ENCODE measurements around the gene HOXD9. TPM values are rescaled to one million over a fixed set of nuclear protein-coding genes. Genes with fewer than 3 reads are reported as not detected.

HOXD9 gene
- polyA plus RNA-seq, 1 experiment: 1.8 TPM

GRCh38 chr2:176130957-176131847 is 8.7 kb downstream of the HOXD9 start:
- no peak for DNase-seq (ENCODE audit: low read depth)
- Histone ChIP-seq H3K36me3 (ENCODE audit: control insufficient read depth, insufficient read depth, low read length) (no peaks in the 10 kb centered on the region), H3K4me3 (ENCODE audit: low read depth, low read length) (peak overlapping the region; percentile 42), H3K27me3 (ENCODE audit: control insufficient read depth, insufficient read depth, low read length) (peaks cover 41% of the 10 kb centered on the region)
- POLR2A ChIA-PET: no interaction called here
- CTCF ChIA-PET: interaction anchor here (0.9 to 9.3 kb wide), 8 partner anchors 9 to 1017 kb away, joined by 3 to 149 read pairs (median 10); no protein-coding TSS in a partner anchor
- TF ChIP-seq CTCF (IDR thresholded peaks at IDR 0.05; ENCODE audit: insufficient read depth, low read depth, low read length): no peak

- Histone ChIP-seq H3K27me3 (ENCODE audit: control insufficient read depth, insufficient read depth, low read length) (peaks cover 46% of the 10 kb centered on the region), H3K36me3 (ENCODE audit: control insufficient read depth, insufficient read depth, low read length) (no peaks in the 10 kb centered on the region), H3K4me3 (ENCODE audit: low read depth, low read length) (no peak overlapping the region)
- POLR2A ChIA-PET: no interaction called here
- no peak for DNase-seq (ENCODE audit: low read depth)
- no peak for TF ChIP-seq CTCF (IDR thresholded peaks at IDR 0.05; ENCODE audit: insufficient read depth, low read depth, low read length)
- CTCF ChIA-PET: interaction anchor here (0.7 to 9.3 kb wide), 7 partner anchors 9 to 1016 kb away, joined by 3 to 149 read pairs (median 6); no protein-coding TSS in a partner anchor
Measured at GRCh38 chr2:176131848-176132158, 9.3 kb downstream of the HOXD9 start.

- peaks cover 50% of the 10 kb centered on the region for H3K27me3 ChIP-seq (ENCODE audit: control insufficient read depth, insufficient read depth, low read length)
- H3K4me3 ChIP-seq (ENCODE audit: low read depth, low read length): no peak overlapping the region
- DNase-seq (ENCODE audit: low read depth): no peak
Measured at GRCh38 chr2:176132205-176133171, 10.0 kb downstream of the HOXD9 start.

GRCh38 chr2:176133389-176133788 is 10.9 kb downstream of the HOXD9 start:
- ChIA-PET POLR2A (no interaction called here), CTCF (interaction anchor here (0.8 to 9.3 kb wide), 8 partner anchors 420 to 681 kb away, joined by 3 to 149 read pairs (median 4); no protein-coding TSS in a partner anchor)
- Histone ChIP-seq H3K36me3 (ENCODE audit: control insufficient read depth, insufficient read depth, low read length) (no peaks in the 10 kb centered on the region), H3K27me3 (ENCODE audit: control insufficient read depth, insufficient read depth, low read length) (peaks cover 50% of the 10 kb centered on the region), H3K4me3 (ENCODE audit: low read depth, low read length) (no peak overlapping the region)
- no peak for DNase-seq (ENCODE audit: low read depth)
- no peak for TF ChIP-seq CTCF (IDR thresholded peaks at IDR 0.05; ENCODE audit: insufficient read depth, low read depth, low read length)

More at GRCh38 chr2:176132205-176133171, 10.0 kb downstream of the HOXD9 start:
- CTCF ChIA-PET: interaction anchor here (0.7 to 9.3 kb wide), 12 partner anchors 8 to 1016 kb away, joined by 3 to 149 read pairs (median 4); no protein-coding TSS in a partner anchor
- POLR2A ChIA-PET: no interaction called here
- H3K36me3 ChIP-seq (ENCODE audit: control insufficient read depth, insufficient read depth, low read length): no peaks in the 10 kb centered on the region
- no peak for TF ChIP-seq CTCF (IDR thresholded peaks at IDR 0.05; ENCODE audit: insufficient read depth, low read depth, low read length)

Data from BJ (cell line).